Natural killer cell (primary cell): Measurements from ENCODE around the gene PTDSS2. TPM values are rescaled to one million over a fixed set of nuclear protein-coding genes. Genes with fewer than 3 reads are reported as not detected.
A peak's percentile ranks its signal among the peaks of the same experiment; 100 is the strongest.

Experiments
- ATAC-seq, 3 donors: fragments of 150-1000 bp in 2 of 3; fragments of 200-7000 bp in 1 of 3; cut with Tn5 transposase; 1 replicate in 1 of 3; 2 replicates in 2 of 3; pipeline ENCODE4 v1.10.0; 2021; ENCODE audit warnings: mild to moderate bottlenecking in 2 of 3, moderate library complexity in 2 of 3
- DNase-seq, 2 donors: peaks; one replicate each; pipeline versions ENCODE4 v3.0.0 to v3.0.0-alpha.2; 2013 to 2021; ENCODE audit warnings: mixed read lengths in 1 of 2
- H3K27ac ChIP-seq: one replicate; pipeline ENCODE4 v1.5.1; 2013; ENCODE audit warnings: mild to moderate bottlenecking, low read length
- H3K27me3 ChIP-seq: one replicate; pipeline ENCODE4 v1.6.1; 2013; ENCODE audit warnings: low read length; ENCODE audit not compliant: control insufficient read depth, insufficient read depth
- H3K36me3 ChIP-seq: one replicate; pipeline ENCODE4 v1.6.1; 2013; ENCODE audit warnings: low read length; ENCODE audit not compliant: control insufficient read depth, insufficient read depth
- H3K4me1 ChIP-seq: one replicate; pipeline ENCODE4 v1.6.1; 2013; ENCODE audit warnings: low read length; ENCODE audit not compliant: control insufficient read depth, insufficient read depth
- H3K4me3 ChIP-seq: one replicate; pipeline ENCODE4 v1.5.1; 2013; ENCODE audit warnings: low read length
- H3K9me3 ChIP-seq: one replicate; pipeline ENCODE4 v1.6.1; 2013; ENCODE audit warnings: low read length; ENCODE audit not compliant: control insufficient read depth, insufficient read depth
- H3K27ac Mint-ChIP-seq, 2 donors: one replicate each; pipeline ENCODE4 v1.8.0; 2022; ENCODE audit warnings: mild to moderate bottlenecking in 2 of 2, mixed read lengths in 2 of 2, moderate library complexity in 1 of 2
- H3K27me3 Mint-ChIP-seq, 2 donors: one replicate each; pipeline ENCODE4 v1.8.0; 2022; ENCODE audit warnings: low read depth in 2 of 2, mixed read lengths in 2 of 2
- H3K36me3 Mint-ChIP-seq: one replicate; pipeline ENCODE4 v1.8.0; 2022; ENCODE audit warnings: mixed read lengths
- H3K4me1 Mint-ChIP-seq, 2 donors: one replicate each; pipeline ENCODE4 v1.8.0; 2022; ENCODE audit warnings: mixed read lengths in 2 of 2
- H3K4me3 Mint-ChIP-seq: one replicate; pipeline ENCODE4 v1.8.0; 2022; ENCODE audit warnings: mild to moderate bottlenecking, moderate library complexity, mixed read lengths
- H3K9me3 Mint-ChIP-seq, 2 donors: one replicate each; pipeline ENCODE4 v1.8.0; 2022; ENCODE audit warnings: mixed read lengths in 2 of 2
- CTCF ChIP-seq: fragments of 200-600 bp; IDR thresholded peaks from one replicate; pipeline ENCODE4 v1.8.0; 2022; ENCODE audit warnings: antibody characterized with exemption
- WGBS: methylation state at CpG from one replicate; pipeline ENCODE4 v1.1.7; 2013; ENCODE audit warnings: missing lambda C conversion rate; ENCODE audit not compliant: insufficient coverage; 5-methylcytosine and 5-hydroxymethylcytosine counted together
- intact Hi-C: fragments of 100-400 bp; cut with micrococcal nuclease; formaldehyde crosslinking; loops from one replicate; pipeline ENCODE4 v1.14.2; 2022
- total RNA-seq, 4 donors: library from RNA; stranded (reverse); fragments of 120-200 nt in 1 of 4; gene quantifications; one replicate each; pipeline versions ENCODE4 v1.2.3 to v1.2.4, GENCODE V29; 2013 to 2022

Gene PTDSS2
- total RNA-seq, 3 donors from 2014 or later (not counting 1 experiment from before 2014, with no cell fraction given): 21.5 to 25.1 (median 23.4) TPM

- Histone ChIP-seq H3K9me3 (no peaks in the 10 kb centered on the region), H3K4me3 (no peak overlapping the region), H3K27ac (no peak overlapping the region), H3K36me3 (no peaks in the 10 kb centered on the region), H3K27me3 (no peaks in the 10 kb centered on the region), H3K4me1 (peaks cover 39% of the 10 kb centered on the region)
- Mint-ChIP-seq H3K36me3 (no peaks in the 10 kb centered on the region), H3K27me3 (peaks cover 0 to 2% of the 10 kb centered on the region in 2 donors), H3K4me1 (peaks cover 4 to 17% of the 10 kb centered on the region in 2 donors), H3K4me3 (no peak overlapping the region), H3K9me3 (no peaks in the 10 kb centered on the region), H3K27ac (no peak overlapping the region)
- intact Hi-C loops: loop anchor here (5.0 kb wide), 1 partner anchor 194 kb away; no protein-coding TSS in a partner anchor
- no peak for TF ChIP-seq CTCF
- WGBS: 88% methylated on average over 20 of the region's 20 CpGs
- DNase-seq: no peak
- ATAC-seq: no peak
Measured at GRCh38 chr11:445765-446588, 4.1 kb upstream of the PTDSS2 start.

- ATAC-seq (no peak), DNase-seq (no peak)
- Mint-ChIP-seq H3K9me3 (no peaks in the 10 kb centered on the region), H3K4me3 (no peak overlapping the region), H3K27ac (no peak overlapping the region), H3K36me3 (no peaks in the 10 kb centered on the region), H3K27me3 (no peaks in the 10 kb centered on the region), H3K4me1 (peaks cover 10 to 21% of the 10 kb centered on the region in 2 donors)
- H3K4me1 ChIP-seq: peaks cover 37% of the 10 kb centered on the region
- intact Hi-C loops: loop anchor here (5.0 kb wide), 1 partner anchor 195 kb away; no protein-coding TSS in a partner anchor
- 88% methylated on average over 5 of the region's 7 CpGs for WGBS
- H3K36me3 ChIP-seq: no peaks in the 10 kb centered on the region
- no peaks in the 10 kb centered on the region for H3K9me3 ChIP-seq
- H3K27me3 ChIP-seq: no peaks in the 10 kb centered on the region
- H3K4me3 ChIP-seq: no peak overlapping the region
- no peak overlapping the region for H3K27ac ChIP-seq
- TF ChIP-seq CTCF: no peak
Measured at GRCh38 chr11:446891-447290, 3.2 kb upstream of the PTDSS2 start.

- peaks cover under 1% of the 10 kb centered on the region for H3K36me3 ChIP-seq
- H3K27ac ChIP-seq: peak overlapping the region; percentile 88
- intact Hi-C loops: loop anchor here (5.0 kb wide), 1 partner anchor 196 kb away; no protein-coding TSS in a partner anchor
- peak; percentile 75 to 88 (median 77) for ATAC-seq
- peak overlapping the region; percentile 88 for H3K4me3 Mint-ChIP-seq
- H3K4me1 ChIP-seq: peaks cover 35% of the 10 kb centered on the region
- peak overlapping the region; percentile 53 for H3K4me3 ChIP-seq
- peak; percentile 95 to 96 for DNase-seq
- TF ChIP-seq CTCF: peak; percentile 77
- peaks cover 10 to 21% of the 10 kb centered on the region in 2 donors for H3K4me1 Mint-ChIP-seq
- no peaks in the 10 kb centered on the region for H3K27me3 Mint-ChIP-seq
- H3K27ac Mint-ChIP-seq: peak overlapping the region; percentile 91 to 95
- no peaks in the 10 kb centered on the region for H3K27me3 ChIP-seq
- 4% methylated on average over 55 of the region's 55 CpGs for WGBS
- H3K9me3 Mint-ChIP-seq: no peaks in the 10 kb centered on the region
- no peaks in the 10 kb centered on the region for H3K36me3 Mint-ChIP-seq
- no peaks in the 10 kb centered on the region for H3K9me3 ChIP-seq
Measured at GRCh38 chr11:447923-448731, 2.0 kb upstream of the PTDSS2 start.
